Neural progenitor cell (in vitro differentiated cells): ENCODE measurements around the gene EVC. TPM values are rescaled to one million over a fixed set of nuclear protein-coding genes. Genes with fewer than 3 reads are reported as not detected.

Source experiments
- DNase-seq: peaks from one replicate; pipeline ENCODE4 v3.0.0-alpha.2; 2016; ENCODE audit warnings: low spot score
- H2AFZ ChIP-seq: fragments of 200-600 bp; sonication (generic); replicated peaks from 2 replicates; pipeline ENCODE4 v1.6.1; 2016; ENCODE audit warnings: antibody characterized with exemption
- H3F3A ChIP-seq: fragments of 200-600 bp; sonication (generic); 2 replicates; pipeline ENCODE4 v1.6.1; 2016; ENCODE audit warnings: antibody characterized with exemption, low read depth
- H3K27ac ChIP-seq: fragments of 200-600 bp; sonication (generic); 2 replicates; pipeline ENCODE4 v1.5.1; 2016; ENCODE audit warnings: mild to moderate bottlenecking
- H3K27me3 ChIP-seq: fragments of 200-600 bp; sonication (generic); 2 replicates; pipeline ENCODE4 v1.6.1; 2016; ENCODE audit warnings: mild to moderate bottlenecking, moderate library complexity
- H3K36me3 ChIP-seq: fragments of 200-600 bp; sonication (generic); 2 replicates; pipeline ENCODE4 v1.5.1; 2016
- H3K4me1 ChIP-seq: fragments of 200-600 bp; sonication (generic); 2 replicates; pipeline ENCODE4 v1.6.1; 2016; ENCODE audit warnings: mixed run types
- H3K4me2 ChIP-seq: fragments of 200-600 bp; sonication (generic); 2 replicates; pipeline ENCODE4 v1.6.1; 2016
- H3K4me3 ChIP-seq: fragments of 200-600 bp; sonication (generic); 2 replicates; pipeline ENCODE4 v1.5.1; 2016
- H3K79me2 ChIP-seq: fragments of 200-600 bp; sonication (generic); 2 replicates; pipeline ENCODE4 v1.6.1; 2016; ENCODE audit warnings: low read depth
- H3K9ac ChIP-seq: fragments of 200-600 bp; sonication (generic); 2 replicates; pipeline ENCODE4 v1.6.1; 2016
- H3K9me3 ChIP-seq: fragments of 200-600 bp; sonication (generic); 2 replicates; pipeline ENCODE4 v1.5.1; 2016; ENCODE audit warnings: low read depth
- H4K20me1 ChIP-seq: fragments of 200-600 bp; sonication (generic); 2 replicates; pipeline ENCODE4 v1.6.1; 2016; ENCODE audit warnings: low read depth
- H3K27ac Mint-ChIP-seq: 3 replicates; pipeline ENCODE4 v1.8.0; 2021; ENCODE audit warnings: mixed read lengths
- H3K27me3 Mint-ChIP-seq: 2 replicates; pipeline ENCODE4 v1.8.0; 2022; ENCODE audit warnings: low read depth, mild to moderate bottlenecking, inconsistent platforms, moderate library complexity, mixed read lengths; ENCODE audit not compliant: insufficient read depth
- H3K36me3 Mint-ChIP-seq: 3 replicates; pipeline ENCODE4 v1.8.0; 2021; ENCODE audit warnings: mixed read lengths
- H3K4me1 Mint-ChIP-seq: 3 replicates; pipeline ENCODE4 v1.8.0; 2021; ENCODE audit warnings: mixed read lengths
- H3K4me3 Mint-ChIP-seq: 3 replicates; pipeline ENCODE4 v1.8.0; 2021; ENCODE audit warnings: mild to moderate bottlenecking, moderate library complexity, mixed read lengths
- H3K9me3 Mint-ChIP-seq: 3 replicates; pipeline ENCODE4 v1.8.0; 2020; ENCODE audit warnings: mixed read lengths
- EZH2 ChIP-seq: fragments of 200-600 bp; sonication (generic); IDR thresholded peaks from 2 replicates; pipeline ENCODE4 v1.6.1; 2017; ENCODE audit warnings: antibody characterized with exemption, mild to moderate bottlenecking, moderate library complexity
- EZH2phosphoT487 ChIP-seq: fragments of 200-600 bp; sonication (generic); IDR thresholded peaks from 2 replicates; pipeline ENCODE4 v1.6.1; 2017; ENCODE audit warnings: antibody characterized with exemption
- total RNA-seq: library from RNA; depleted of rRNA; stranded (reverse); fragments of >200 nt; gene quantifications from 2 replicates; pipeline ENCODE4 v1.2.3, GENCODE V29; 2015; ENCODE audit warnings: low replicate concordance
- TF ChIP-seq, protein P1 (sequence below): fragments of 200-600 bp; sonication (generic); IDR thresholded peaks from 2 replicates; pipeline ENCODE4 v1.5.1; 2017; ENCODE audit warnings: antibody characterized with exemption, mild to moderate bottlenecking

EVC gene
- total RNA-seq, 1 donor from 2014 or later = 3.6 TPM

DNA sequence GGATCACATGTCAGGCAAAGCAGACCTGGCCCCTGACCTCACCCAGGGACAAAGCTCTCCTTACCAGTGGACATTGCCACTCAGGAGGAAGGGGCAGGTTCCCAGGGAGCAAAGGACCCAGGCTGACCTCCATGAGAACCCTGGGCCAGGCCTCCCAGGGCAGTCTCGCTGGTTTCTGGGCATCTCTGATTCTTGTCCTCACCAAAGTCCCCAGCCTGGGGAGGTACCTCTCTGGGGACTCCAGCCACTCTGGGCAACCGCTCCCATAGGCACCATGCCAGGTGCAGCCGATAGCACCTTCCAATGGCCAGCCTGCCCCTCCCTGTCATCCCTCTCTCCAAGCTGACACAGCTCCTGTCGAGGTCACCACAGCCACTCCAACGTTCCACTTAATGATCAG, 10.5 kb upstream of the EVC start:
- H3K9me3 Mint-ChIP-seq = peaks cover 13% of the 10 kb centered on the region
- H3K4me3 Mint-ChIP-seq = no peak overlapping the region
- H3K36me3 Mint-ChIP-seq = peaks cover 4% of the 10 kb centered on the region
- no peaks in the 10 kb centered on the region for H3K27me3 Mint-ChIP-seq
- H3K79me2 ChIP-seq = no peaks in the 10 kb centered on the region
- H3K4me3 ChIP-seq = no peak overlapping the region
- TF ChIP-seq EZH2phosphoT487 (no peak), EZH2 (no peak)
- TF ChIP-seq, protein P1, sequence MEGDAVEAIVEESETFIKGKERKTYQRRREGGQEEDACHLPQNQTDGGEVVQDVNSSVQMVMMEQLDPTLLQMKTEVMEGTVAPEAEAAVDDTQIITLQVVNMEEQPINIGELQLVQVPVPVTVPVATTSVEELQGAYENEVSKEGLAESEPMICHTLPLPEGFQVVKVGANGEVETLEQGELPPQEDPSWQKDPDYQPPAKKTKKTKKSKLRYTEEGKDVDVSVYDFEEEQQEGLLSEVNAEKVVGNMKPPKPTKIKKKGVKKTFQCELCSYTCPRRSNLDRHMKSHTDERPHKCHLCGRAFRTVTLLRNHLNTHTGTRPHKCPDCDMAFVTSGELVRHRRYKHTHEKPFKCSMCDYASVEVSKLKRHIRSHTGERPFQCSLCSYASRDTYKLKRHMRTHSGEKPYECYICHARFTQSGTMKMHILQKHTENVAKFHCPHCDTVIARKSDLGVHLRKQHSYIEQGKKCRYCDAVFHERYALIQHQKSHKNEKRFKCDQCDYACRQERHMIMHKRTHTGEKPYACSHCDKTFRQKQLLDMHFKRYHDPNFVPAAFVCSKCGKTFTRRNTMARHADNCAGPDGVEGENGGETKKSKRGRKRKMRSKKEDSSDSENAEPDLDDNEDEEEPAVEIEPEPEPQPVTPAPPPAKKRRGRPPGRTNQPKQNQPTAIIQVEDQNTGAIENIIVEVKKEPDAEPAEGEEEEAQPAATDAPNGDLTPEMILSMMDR = no peak
- no peaks in the 10 kb centered on the region for H3K9me3 ChIP-seq
- DNase-seq = no peak
- no peaks in the 10 kb centered on the region for H3K36me3 ChIP-seq
- H3K4me1 Mint-ChIP-seq = no peaks in the 10 kb centered on the region
- H3K9ac ChIP-seq = no peak overlapping the region
- no peak overlapping the region for H2AFZ ChIP-seq
- no peak overlapping the region for H3K27ac ChIP-seq
- H3F3A ChIP-seq = no peaks in the 10 kb centered on the region
- no peak overlapping the region for H3K27ac Mint-ChIP-seq
- H3K27me3 ChIP-seq = no peaks in the 10 kb centered on the region
- no peaks in the 10 kb centered on the region for H3K4me1 ChIP-seq
- no peak overlapping the region for H3K4me2 ChIP-seq
- H4K20me1 ChIP-seq = no peaks in the 10 kb centered on the region

DNA sequence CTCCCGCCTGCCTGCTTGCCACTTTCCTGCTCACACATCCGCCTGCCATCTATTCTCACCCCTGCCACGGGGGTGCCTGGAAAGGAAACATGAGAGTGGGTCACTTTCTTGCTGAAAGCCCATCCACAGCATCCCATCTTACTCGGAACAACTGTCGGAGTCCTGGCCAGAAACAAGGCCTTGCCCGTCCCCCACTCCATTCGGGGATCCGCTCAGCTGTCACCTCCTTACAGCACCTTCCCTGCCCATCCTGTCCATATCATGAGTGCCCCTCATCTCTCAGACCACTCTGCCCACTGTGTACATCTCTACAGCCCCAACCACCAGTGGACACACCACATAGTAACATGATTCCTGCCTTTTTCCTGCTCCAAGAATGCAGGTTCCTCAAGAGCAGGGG, 9.0 kb upstream of the EVC start:
- Histone ChIP-seq H2AFZ (no peak overlapping the region), H3F3A (peaks cover 3% of the 10 kb centered on the region), H3K4me3 (no peak overlapping the region), H3K9me3 (no peaks in the 10 kb centered on the region), H3K4me2 (no peak overlapping the region), H3K27ac (no peak overlapping the region), H3K4me1 (no peaks in the 10 kb centered on the region), H3K36me3 (no peaks in the 10 kb centered on the region), H3K9ac (no peak overlapping the region), H3K27me3 (peaks cover 3% of the 10 kb centered on the region), H4K20me1 (no peaks in the 10 kb centered on the region), H3K79me2 (no peaks in the 10 kb centered on the region)
- Mint-ChIP-seq H3K27ac (no peak overlapping the region), H3K27me3 (peaks cover 5% of the 10 kb centered on the region), H3K4me1 (no peaks in the 10 kb centered on the region), H3K36me3 (peaks cover 4% of the 10 kb centered on the region), H3K9me3 (peaks cover 14% of the 10 kb centered on the region), H3K4me3 (no peak overlapping the region)
- DNase-seq = no peak
- TF ChIP-seq EZH2phosphoT487 (no peak), EZH2 (no peak)
- TF ChIP-seq, protein P1 = no peak

DNA sequence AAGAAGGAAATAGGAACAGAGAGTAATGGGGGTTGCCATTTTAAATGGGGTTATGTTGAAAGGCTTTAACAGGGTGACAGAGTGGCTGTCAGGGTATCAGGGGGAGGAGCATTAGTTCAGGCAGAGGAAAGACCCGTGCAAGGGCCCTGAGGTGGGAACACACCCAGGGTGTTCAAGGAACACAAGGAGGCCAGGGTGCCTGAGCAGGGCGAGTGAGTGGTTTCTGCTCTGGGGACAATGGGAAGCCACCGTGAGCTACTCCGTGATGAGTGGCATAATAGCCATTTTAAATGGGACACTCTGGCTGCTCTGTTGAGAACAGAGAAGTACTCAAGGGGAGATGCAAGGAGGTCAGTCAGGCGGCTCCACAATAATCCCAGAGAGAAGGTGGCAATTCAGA, 7.2 kb upstream of the EVC start:
- TF ChIP-seq, protein P1 = no peak
- TF ChIP-seq EZH2 (no peak), EZH2phosphoT487 (no peak)
- H3K79me2 ChIP-seq = no peaks in the 10 kb centered on the region
- H2AFZ ChIP-seq = no peak overlapping the region
- no peak overlapping the region for H3K27ac ChIP-seq
- H3K27me3 ChIP-seq = peaks cover 14% of the 10 kb centered on the region
- no peak overlapping the region for H3K4me2 ChIP-seq
- H3K4me3 ChIP-seq = no peak overlapping the region
- peaks cover 10% of the 10 kb centered on the region for H3K4me1 ChIP-seq
- H3K36me3 ChIP-seq = no peaks in the 10 kb centered on the region
- no peak overlapping the region for H3K27ac Mint-ChIP-seq
- H3K36me3 Mint-ChIP-seq = peaks cover 4% of the 10 kb centered on the region
- DNase-seq = no peak
- no peaks in the 10 kb centered on the region for H4K20me1 ChIP-seq
- H3K9me3 Mint-ChIP-seq = peaks cover 14% of the 10 kb centered on the region
- H3K9me3 ChIP-seq = no peaks in the 10 kb centered on the region
- H3K4me1 Mint-ChIP-seq = peaks cover 5% of the 10 kb centered on the region
- peaks cover 12% of the 10 kb centered on the region for H3K27me3 Mint-ChIP-seq
- peaks cover 6% of the 10 kb centered on the region for H3F3A ChIP-seq
- H3K9ac ChIP-seq = no peak overlapping the region
- no peak overlapping the region for H3K4me3 Mint-ChIP-seq

- H2AFZ ChIP-seq = no peak overlapping the region
- no peaks in the 10 kb centered on the region for H3K9me3 ChIP-seq
- peaks cover 10% of the 10 kb centered on the region for H3F3A ChIP-seq
- no peak overlapping the region for H3K9ac ChIP-seq
- H4K20me1 ChIP-seq = no peaks in the 10 kb centered on the region
- Mint-ChIP-seq H3K9me3 (peaks cover 14% of the 10 kb centered on the region), H3K27ac (no peak overlapping the region), H3K4me1 (peaks cover 5% of the 10 kb centered on the region), H3K36me3 (peaks cover 4% of the 10 kb centered on the region), H3K27me3 (peaks cover 12% of the 10 kb centered on the region), H3K4me3 (no peak overlapping the region)
- H3K79me2 ChIP-seq = no peaks in the 10 kb centered on the region
- TF ChIP-seq EZH2phosphoT487 (no peak), EZH2 (no peak)
- TF ChIP-seq, protein P1 = no peak
- H3K27ac ChIP-seq = no peak overlapping the region
- H3K4me2 ChIP-seq = no peak overlapping the region
- DNase-seq = no peak
- H3K4me1 ChIP-seq = peaks cover 15% of the 10 kb centered on the region
- H3K27me3 ChIP-seq = peaks cover 18% of the 10 kb centered on the region
- no peaks in the 10 kb centered on the region for H3K36me3 ChIP-seq
- no peak overlapping the region for H3K4me3 ChIP-seq
Observed at GRCh38 chr4:5704276-5704675, 6.7 kb upstream of the EVC start.
